NB4 (cell line): ENCODE data around the gene C2CD2.

ENCODE experiments used
- DNase-seq: peaks from one replicate; pipeline ENCODE4 v3.0.0; 2010; ENCODE audit warnings: low read depth
- H3K4me3 ChIP-seq: one replicate; pipeline ENCODE4 v1.5.1; 2011; ENCODE audit warnings: mild to moderate bottlenecking, low read depth, low read length, moderate library complexity
- MYC ChIP-seq: IDR thresholded peaks from 2 replicates; pipeline ENCODE4 v1.6.1; 2011; ENCODE audit warnings: low read depth, low read length
- POLR2A ChIP-seq: IDR thresholded peaks from 2 replicates; pipeline ENCODE4 v1.6.1; 2011; ENCODE audit warnings: mild to moderate bottlenecking; ENCODE audit not compliant: insufficient read length; ENCODE audit errors: extremely low read depth
- TF ChIP-seq, protein P1 (sequence below): IDR thresholded peaks from 2 replicates; pipeline ENCODE4 v1.6.1; 2011; ENCODE audit warnings: low read depth, low read length
- TF ChIP-seq, protein P2 (sequence below): IDR thresholded peaks from one replicate; pipeline ENCODE4 v1.5.1; 2012; ENCODE audit warnings: low read depth, low read length

The C2CD2 gene

DNA sequence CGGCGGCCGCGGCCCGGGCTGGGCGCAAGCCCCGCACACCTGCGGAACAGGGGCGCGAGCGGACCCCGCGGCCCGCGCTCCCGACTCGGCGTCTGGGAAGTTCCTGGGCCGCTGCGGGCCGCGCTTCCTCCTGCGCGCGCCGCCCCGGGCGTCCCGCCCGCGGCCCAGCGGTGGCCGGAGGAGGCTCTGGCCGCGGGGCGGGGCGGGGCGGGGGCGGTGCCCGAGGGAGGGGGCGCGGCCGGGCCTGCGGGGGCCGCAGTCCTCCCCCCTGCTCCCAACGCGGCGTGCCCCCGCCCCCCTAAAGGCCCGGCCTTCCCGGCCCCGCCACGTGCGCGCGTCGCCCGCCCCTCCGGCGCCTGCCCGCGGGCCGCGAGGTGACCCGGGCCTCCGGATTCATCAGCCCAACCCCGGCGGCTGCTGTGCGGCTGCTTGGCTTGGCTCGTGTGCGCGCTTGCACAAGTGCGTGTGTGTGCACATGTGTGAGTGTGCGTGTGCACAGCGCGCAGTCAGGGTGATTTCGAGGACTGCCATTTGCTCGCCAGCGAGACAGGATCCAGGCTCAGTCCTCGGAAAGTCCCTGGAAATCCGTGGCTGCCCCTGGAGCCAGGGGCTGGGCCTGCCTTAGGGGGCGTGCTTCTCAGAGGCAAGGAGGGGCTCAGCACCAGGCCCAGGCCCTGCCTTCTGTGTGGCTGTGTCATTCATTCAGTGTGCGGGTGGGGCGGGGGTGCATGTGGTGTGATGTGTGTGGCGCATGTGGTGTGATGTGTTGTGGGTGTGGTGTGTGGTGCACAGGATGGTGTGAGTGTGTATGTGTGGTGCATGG, at the start of gene C2CD2:
TSS of gene C2CD2 (minus strand) at position 188 of the 823 bp plus-strand sequence. CDS start 370 bp downstream, outside the sequence.
- TF ChIP-seq MYC: no peak; the same call in 1 of the 2 replicates
- TF ChIP-seq, protein P1, sequence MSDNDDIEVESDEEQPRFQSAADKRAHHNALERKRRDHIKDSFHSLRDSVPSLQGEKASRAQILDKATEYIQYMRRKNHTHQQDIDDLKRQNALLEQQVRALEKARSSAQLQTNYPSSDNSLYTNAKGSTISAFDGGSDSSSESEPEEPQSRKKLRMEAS: peak; percentile 57; the same call in 1 of the 2 replicates
- peak within 1 kb of the TSS; percentile 40 for H3K4me3 ChIP-seq
- peak; percentile 77 for DNase-seq

DNA sequence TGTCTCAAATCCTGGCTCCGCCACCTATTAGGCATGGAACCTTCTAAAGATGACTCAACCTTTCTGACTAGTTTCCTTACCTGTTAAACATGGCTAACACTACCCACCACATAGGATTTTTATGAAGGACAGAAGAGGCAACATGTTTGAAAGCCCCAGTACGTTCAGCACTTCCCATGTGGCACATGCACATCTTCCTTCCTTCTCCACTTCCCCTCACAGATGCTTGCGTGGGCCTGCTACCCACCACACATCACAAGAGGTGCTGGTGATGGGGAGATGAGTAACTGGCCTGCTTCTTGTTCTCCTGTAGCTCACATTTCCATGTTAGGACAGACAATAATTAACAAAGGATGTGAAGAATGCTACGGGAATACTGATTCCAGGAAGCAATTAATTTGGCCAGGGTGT, 49.2 kb upstream of the C2CD2 start:
- no peak for TF ChIP-seq MYC
- TF ChIP-seq, protein P2, sequence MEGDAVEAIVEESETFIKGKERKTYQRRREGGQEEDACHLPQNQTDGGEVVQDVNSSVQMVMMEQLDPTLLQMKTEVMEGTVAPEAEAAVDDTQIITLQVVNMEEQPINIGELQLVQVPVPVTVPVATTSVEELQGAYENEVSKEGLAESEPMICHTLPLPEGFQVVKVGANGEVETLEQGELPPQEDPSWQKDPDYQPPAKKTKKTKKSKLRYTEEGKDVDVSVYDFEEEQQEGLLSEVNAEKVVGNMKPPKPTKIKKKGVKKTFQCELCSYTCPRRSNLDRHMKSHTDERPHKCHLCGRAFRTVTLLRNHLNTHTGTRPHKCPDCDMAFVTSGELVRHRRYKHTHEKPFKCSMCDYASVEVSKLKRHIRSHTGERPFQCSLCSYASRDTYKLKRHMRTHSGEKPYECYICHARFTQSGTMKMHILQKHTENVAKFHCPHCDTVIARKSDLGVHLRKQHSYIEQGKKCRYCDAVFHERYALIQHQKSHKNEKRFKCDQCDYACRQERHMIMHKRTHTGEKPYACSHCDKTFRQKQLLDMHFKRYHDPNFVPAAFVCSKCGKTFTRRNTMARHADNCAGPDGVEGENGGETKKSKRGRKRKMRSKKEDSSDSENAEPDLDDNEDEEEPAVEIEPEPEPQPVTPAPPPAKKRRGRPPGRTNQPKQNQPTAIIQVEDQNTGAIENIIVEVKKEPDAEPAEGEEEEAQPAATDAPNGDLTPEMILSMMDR: no peak
- TF ChIP-seq, protein P1: no peak
- no peak for TF ChIP-seq POLR2A
- no peak for DNase-seq
- H3K4me3 ChIP-seq: no peak overlapping the region

DNA sequence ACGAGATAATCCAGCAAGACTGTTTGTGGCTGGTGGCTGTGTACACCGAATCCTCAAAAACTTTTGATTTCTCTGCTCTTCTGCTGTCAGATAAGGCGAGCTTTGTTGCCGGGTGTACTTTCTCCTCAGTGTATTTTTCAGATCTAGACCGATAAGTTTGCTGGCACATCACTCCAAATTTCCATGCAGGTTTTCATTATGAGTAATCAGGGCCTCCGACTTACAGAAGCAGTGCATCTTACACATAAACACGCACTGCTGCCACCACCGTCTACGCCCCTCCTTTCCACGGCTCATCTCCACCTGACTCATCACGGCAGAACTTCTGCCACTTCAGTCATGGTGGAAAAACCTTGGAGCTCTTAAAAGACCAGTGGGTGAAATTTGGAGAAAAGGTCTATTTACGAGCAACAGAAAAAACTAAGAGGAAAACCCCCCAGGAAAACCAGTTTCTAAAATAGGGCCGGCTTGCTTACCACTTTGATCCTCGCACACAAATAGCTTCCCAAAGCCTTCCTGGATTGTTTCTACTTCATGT, 48.7 kb upstream of the C2CD2 start:
- no peak overlapping the region for H3K4me3 ChIP-seq
- DNase-seq: no peak
- TF ChIP-seq, protein P2: no peak
- no peak for TF ChIP-seq POLR2A
- TF ChIP-seq, protein P1: no peak

DNA sequence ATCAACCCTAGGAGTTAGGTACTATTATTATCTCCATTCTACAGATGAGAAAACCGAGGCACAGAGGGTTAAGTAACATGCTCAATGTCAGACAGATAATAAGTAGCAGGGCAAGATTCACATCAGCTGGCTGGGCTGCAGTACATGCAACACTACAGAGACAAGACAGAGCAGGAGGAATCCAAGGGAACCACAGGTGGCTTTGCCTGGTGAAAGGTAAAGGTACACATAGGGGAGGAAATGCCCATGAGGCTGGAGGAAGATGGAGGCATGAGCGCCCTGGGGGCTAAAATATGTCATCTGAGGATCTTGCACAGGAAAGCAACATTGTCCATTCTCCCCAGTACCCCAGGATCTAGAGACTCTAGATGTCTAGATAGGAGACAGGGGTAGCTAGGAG, 48.0 kb upstream of the C2CD2 start:
- no peak overlapping the region for H3K4me3 ChIP-seq
- TF ChIP-seq POLR2A (no peak), MYC (no peak)
- TF ChIP-seq, protein P2: no peak
- TF ChIP-seq, protein P1: no peak
- DNase-seq: no peak

DNA sequence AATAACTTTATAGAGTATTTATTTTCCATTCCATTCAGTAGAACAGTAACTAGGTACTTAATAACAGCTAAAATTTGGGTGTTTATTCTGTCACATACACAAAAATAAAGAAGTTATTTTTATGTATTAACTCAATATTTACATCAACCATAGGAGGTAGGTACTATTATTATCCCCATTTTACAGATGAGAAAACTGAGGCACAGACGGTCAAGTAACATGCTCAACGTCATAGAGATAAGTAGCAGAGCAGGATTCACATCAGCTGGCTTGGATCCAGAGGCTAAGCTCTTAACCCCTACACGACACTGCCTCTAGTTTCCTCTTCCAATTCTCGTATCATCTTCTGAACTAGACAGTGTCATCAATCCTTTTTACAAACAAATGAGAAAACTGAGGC, 47.1 kb upstream of the C2CD2 start:
- no peak for DNase-seq
- H3K4me3 ChIP-seq: no peak overlapping the region
- no peak for TF ChIP-seq POLR2A
- TF ChIP-seq MYC: no peak
- TF ChIP-seq, protein P2: no peak
- TF ChIP-seq, protein P1: no peak

DNA sequence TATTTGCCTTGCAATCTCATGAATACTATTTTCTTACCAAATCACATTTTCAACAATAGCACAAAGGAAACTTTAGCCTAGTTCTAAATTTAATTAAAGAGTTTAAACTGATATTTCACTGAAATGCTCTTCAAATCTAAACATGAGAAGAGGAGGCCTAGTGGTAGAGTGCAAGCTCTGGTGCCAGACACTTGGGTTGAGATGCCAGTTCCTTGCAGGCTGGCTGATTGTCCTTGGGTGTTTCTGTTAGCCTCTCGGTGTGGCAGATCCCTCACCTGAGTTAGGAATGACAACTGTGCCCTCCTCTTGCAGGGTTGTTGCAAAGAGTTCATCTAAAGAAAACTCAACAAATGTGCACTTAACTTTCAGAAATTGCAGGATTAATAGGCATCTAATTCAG, 43.8 kb upstream of the C2CD2 start:
- DNase-seq: no peak
- H3K4me3 ChIP-seq: no peak overlapping the region
- TF ChIP-seq POLR2A (no peak), MYC (no peak)
- TF ChIP-seq, protein P2: no peak
- TF ChIP-seq, protein P1: no peak
